HepG2 (cell line): Measurements from ENCODE around the gene TMEM256. TPM values are rescaled to one million over a fixed set of nuclear protein-coding genes. Genes with fewer than 3 reads are reported as not detected.
A peak's percentile ranks its signal among the peaks of the same experiment; 100 is the strongest.

Source experiments
- ATM ChIP-seq: fragments of 450-650 bp; IDR thresholded peaks from 2 replicates; pipeline ENCODE4 v1.7.1; 2017; ENCODE audit warnings: mild to moderate bottlenecking, borderline replicate concordance
- ELF1 ChIP-seq: sonication (generic); formaldehyde crosslinking; IDR thresholded peaks from 2 replicates; pipeline ENCODE4 v1.4.0; 2020; ENCODE audit warnings: missing genetic modification reagents
- ELK4 ChIP-seq: sonication (generic); formaldehyde crosslinking; IDR thresholded peaks from 2 replicates; pipeline ENCODE4 v1.9.0; 2021; ENCODE audit warnings: missing genetic modification reagents, borderline replicate concordance
- GATAD2A ChIP-seq: IDR thresholded peaks from 2 replicates; pipeline ENCODE4 v1.6.1; 2016
- HNRNPUL1 ChIP-seq: fragments of 200-400 bp; formaldehyde crosslinking; IDR thresholded peaks from 2 replicates; pipeline ENCODE4 v1.6.1; 2017; ENCODE audit warnings: low read depth, mild to moderate bottlenecking, low read length, moderate library complexity
- IKZF4 ChIP-seq: sonication (generic); formaldehyde crosslinking; IDR thresholded peaks from 2 replicates; pipeline ENCODE4 v1.5.1; 2020; ENCODE audit warnings: borderline replicate concordance, mild to moderate bottlenecking, low read depth, missing genetic modification reagents; ENCODE audit errors: not compliant biosample characterization
- KAT7 ChIP-seq: IDR thresholded peaks from 2 replicates; pipeline ENCODE4 v1.6.1; 2018; ENCODE audit warnings: borderline replicate concordance, missing compliant biosample characterization
- MYPOP ChIP-seq: sonication (generic); formaldehyde crosslinking; IDR thresholded peaks from 2 replicates; pipeline ENCODE4 v1.8.1; 2023; ENCODE audit warnings: mild to moderate bottlenecking, moderate library complexity, missing genetic modification reagents
- NFKB2 ChIP-seq: sonication (generic); formaldehyde crosslinking; IDR thresholded peaks from 2 replicates; pipeline ENCODE4 v1.4.0; 2020; ENCODE audit warnings: missing genetic modification reagents, borderline replicate concordance
- PBX3 ChIP-seq: sonication (generic); formaldehyde crosslinking; IDR thresholded peaks from 2 replicates; pipeline ENCODE4 v1.8.1; 2023; ENCODE audit warnings: missing genetic modification reagents, inconsistent platforms, borderline replicate concordance
- REPIN1 ChIP-seq: sonication (generic); formaldehyde crosslinking; IDR thresholded peaks from 2 replicates; pipeline ENCODE4 v1.8.0; 2022; ENCODE audit warnings: missing genetic modification reagents, low read depth, mild to moderate bottlenecking, borderline replicate concordance
- SP4 ChIP-seq: sonication (generic); formaldehyde crosslinking; IDR thresholded peaks from 2 replicates; pipeline ENCODE4 v1.8.1; 2023; ENCODE audit warnings: mild to moderate bottlenecking, missing genetic modification reagents
- TOE1 ChIP-seq: sonication (generic); formaldehyde crosslinking; IDR thresholded peaks from 2 replicates; pipeline ENCODE4 v1.4.0; 2020; ENCODE audit warnings: mild to moderate bottlenecking, missing genetic modification reagents
- ZNF101 ChIP-seq: sonication (generic); formaldehyde crosslinking; IDR thresholded peaks from 2 replicates; pipeline ENCODE4 v1.4.0; 2020; ENCODE audit warnings: mild to moderate bottlenecking, low read depth, missing genetic modification reagents, borderline replicate concordance
- ZNF367 ChIP-seq: sonication (generic); formaldehyde crosslinking; IDR thresholded peaks from 2 replicates; pipeline ENCODE4 v1.4.0; 2020; ENCODE audit warnings: missing genetic modification reagents, borderline replicate concordance
- ZNF720 ChIP-seq: sonication (generic); formaldehyde crosslinking; IDR thresholded peaks from 2 replicates; pipeline ENCODE4 v1.4.0; 2020; ENCODE audit warnings: missing genetic modification reagents
- polyA plus RNA-seq, 8 experiments: library from polyadenylated mRNA; depleted of rRNA in 3 of 8; stranded (reverse) in 7 of 8; unstranded in 1 of 8; fragments of >200 nt; fragmentation: Illumina TruSeq in 4 of 8; extraction: Trizol in 4 of 8; gene quantifications; 2 replicates each; pipeline versions ENCODE4 v1.2.1 to v1.2.3, GENCODE V29; 2011 to 2016; ENCODE audit warnings: low read depth in 4 of 8, missing spikeins in 1 of 8, mixed read lengths in 1 of 8; ENCODE audit not compliant: insufficient read depth in 1 of 8
- total RNA-seq, 5 experiments: library from RNA; depleted of rRNA; stranded (reverse); fragments of >200 nt; fragmentation: Illumina TruSeq; extraction: Trizol; gene quantifications; 2 replicates each; pipeline ENCODE4 v1.2.3, GENCODE V29; 2016; ENCODE audit warnings: low read depth in 1 of 5
- TF ChIP-seq, protein P1 (sequence below): sonication (generic); formaldehyde crosslinking; IDR thresholded peaks from 2 replicates; pipeline ENCODE4 v1.8.1; 2023; ENCODE audit warnings: mild to moderate bottlenecking, inconsistent platforms, moderate library complexity, missing genetic modification reagents, borderline replicate concordance
- TF ChIP-seq, protein P2 (sequence below): sonication (generic); formaldehyde crosslinking; IDR thresholded peaks from 2 replicates; pipeline ENCODE4 v1.8.1; 2022; ENCODE audit warnings: low read depth, mild to moderate bottlenecking, missing genetic modification reagents
- TF ChIP-seq, protein P3 (sequence below): sonication (generic); formaldehyde crosslinking; IDR thresholded peaks from 2 replicates; pipeline ENCODE4 v1.4.0; 2020; ENCODE audit warnings: missing genetic modification reagents, mild to moderate bottlenecking, borderline replicate concordance

The TMEM256 gene
- total and polyA plus RNA-seq, 2 of the 13 experiments (the other 11 are each of a cell fraction or from before 2014, with no cell fraction given) = 231 to 252 TPM

GRCh38 chr17:7403977-7404736, at the start of gene TMEM256 (continued):
- TF ChIP-seq, protein P1, sequence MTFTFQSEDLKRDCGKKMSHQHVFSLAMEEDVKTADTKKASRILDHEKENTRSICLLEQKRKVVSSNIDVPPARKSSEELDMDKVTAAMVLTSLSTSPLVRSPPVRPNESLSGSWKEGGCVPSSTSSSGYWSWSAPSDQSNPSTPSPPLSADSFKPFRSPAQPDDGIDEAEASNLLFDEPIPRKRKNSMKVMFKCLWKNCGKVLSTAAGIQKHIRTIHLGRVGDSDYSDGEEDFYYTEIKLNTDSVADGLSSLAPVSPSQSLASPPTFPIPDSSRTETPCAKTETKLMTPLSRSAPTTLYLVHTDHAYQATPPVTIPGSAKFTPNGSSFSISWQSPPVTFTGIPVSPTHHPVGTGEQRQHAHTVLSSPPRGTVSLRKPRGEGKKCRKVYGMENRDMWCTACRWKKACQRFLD (CRISPR knock-in tag) = no peak
- TF ChIP-seq, protein P2, sequence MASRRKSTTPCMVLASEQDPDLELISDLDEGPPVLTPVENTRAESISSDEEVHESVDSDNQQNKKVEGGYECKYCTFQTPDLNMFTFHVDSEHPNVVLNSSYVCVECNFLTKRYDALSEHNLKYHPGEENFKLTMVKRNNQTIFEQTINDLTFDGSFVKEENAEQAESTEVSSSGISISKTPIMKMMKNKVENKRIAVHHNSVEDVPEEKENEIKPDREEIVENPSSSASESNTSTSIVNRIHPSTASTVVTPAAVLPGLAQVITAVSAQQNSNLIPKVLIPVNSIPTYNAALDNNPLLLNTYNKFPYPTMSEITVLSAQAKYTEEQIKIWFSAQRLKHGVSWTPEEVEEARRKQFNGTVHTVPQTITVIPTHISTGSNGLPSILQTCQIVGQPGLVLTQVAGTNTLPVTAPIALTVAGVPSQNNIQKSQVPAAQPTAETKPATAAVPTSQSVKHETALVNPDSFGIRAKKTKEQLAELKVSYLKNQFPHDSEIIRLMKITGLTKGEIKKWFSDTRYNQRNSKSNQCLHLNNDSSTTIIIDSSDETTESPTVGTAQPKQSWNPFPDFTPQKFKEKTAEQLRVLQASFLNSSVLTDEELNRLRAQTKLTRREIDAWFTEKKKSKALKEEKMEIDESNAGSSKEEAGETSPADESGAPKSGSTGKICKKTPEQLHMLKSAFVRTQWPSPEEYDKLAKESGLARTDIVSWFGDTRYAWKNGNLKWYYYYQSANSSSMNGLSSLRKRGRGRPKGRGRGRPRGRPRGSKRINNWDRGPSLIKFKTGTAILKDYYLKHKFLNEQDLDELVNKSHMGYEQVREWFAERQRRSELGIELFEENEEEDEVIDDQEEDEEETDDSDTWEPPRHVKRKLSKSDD (CRISPR knock-in tag) = no peak
- TF ChIP-seq MYPOP (CRISPR knock-in tag) (peak; percentile 71), ATM (no peak), REPIN1 (CRISPR knock-in tag) (peak; percentile 46; the same call in 1 of the 2 replicates), ELK4 (CRISPR knock-in tag) (no peak), ZNF101 (no peak), ZNF720 (CRISPR knock-in tag) (no peak), ELF1 (CRISPR knock-in tag) (no peak), GATAD2A (no peak), TOE1 (no peak), PBX3 (CRISPR knock-in tag) (no peak), ZNF367 (CRISPR knock-in tag) (no peak), IKZF4 (CRISPR knock-in tag) (peak; percentile 36), NFKB2 (CRISPR knock-in tag) (peak; percentile 89; the same call in 1 of the 2 replicates), KAT7 (CRISPR knock-in tag) (no peak), HNRNPUL1 (no peak), SP4 (CRISPR knock-in tag) (peak; percentile 79)
- TF ChIP-seq, protein P3, sequence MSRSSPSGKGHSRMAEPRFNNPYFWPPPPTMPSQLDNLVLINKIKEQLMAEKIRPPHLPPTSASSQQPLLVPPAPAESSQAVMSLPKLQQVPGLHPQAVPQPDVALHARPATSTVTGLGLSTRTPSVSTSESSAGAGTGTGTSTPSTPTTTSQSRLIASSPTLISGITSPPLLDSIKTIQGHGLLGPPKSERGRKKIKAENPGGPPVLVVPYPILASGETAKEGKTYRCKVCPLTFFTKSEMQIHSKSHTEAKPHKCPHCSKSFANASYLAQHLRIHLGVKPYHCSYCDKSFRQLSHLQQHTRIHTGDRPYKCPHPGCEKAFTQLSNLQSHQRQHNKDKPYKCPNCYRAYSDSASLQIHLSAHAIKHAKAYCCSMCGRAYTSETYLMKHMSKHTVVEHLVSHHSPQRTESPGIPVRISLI (CRISPR knock-in tag) = no peak
